ENCODE measurements around the gene COL5A1. TPM values are rescaled to one million over a fixed set of nuclear protein-coding genes. Genes with fewer than 3 reads are reported as not detected.

The COL5A1 gene
- total RNA-seq, 1 experiment from 2014 or later = 131 TPM

GRCh38 chr9:134740071-134740470, 98.5 kb downstream of the COL5A1 start:
- no peak for DNase-seq (ENCODE audit: low read depth)

GRCh38 chr9:134741846-134742245, 100.2 kb downstream of the COL5A1 start:
- DNase-seq (ENCODE audit: low read depth) = no peak

DNA sequence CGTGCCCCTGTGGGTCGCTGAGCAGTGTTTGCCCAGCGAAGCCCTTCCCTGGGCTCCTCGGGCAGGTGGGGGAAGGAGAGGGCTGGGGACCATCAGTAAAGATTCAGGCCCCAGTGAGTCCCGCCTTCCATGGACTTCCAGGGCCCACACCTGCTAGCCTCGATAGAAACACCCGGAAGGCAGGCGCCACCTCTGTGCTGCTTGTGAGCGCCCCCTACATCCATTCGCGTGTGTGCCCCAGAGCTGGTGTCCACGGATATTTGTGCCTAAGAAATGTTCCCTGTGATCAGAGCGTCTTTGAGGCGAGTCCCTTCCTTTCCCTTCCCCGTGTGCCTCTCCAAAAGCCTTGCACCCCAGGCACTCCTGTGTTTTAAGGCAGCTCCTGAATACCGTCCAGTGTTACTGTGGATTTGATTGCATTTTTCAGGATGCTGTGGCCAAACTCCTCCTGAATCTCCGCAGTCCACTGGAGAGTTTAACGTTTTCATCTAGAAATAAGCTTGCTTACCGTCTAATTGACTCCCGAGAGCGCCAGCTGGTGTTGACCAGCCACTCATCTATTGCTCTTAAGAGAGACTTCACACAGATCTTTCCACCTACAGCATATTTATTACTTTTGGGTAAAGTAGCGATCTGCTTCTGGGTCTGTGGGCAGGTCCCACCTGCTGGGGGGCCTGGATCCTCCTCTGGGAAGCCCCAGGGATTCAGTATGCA, 101.4 kb downstream of the COL5A1 start:
- no peak for DNase-seq (ENCODE audit: low read depth)

DNA sequence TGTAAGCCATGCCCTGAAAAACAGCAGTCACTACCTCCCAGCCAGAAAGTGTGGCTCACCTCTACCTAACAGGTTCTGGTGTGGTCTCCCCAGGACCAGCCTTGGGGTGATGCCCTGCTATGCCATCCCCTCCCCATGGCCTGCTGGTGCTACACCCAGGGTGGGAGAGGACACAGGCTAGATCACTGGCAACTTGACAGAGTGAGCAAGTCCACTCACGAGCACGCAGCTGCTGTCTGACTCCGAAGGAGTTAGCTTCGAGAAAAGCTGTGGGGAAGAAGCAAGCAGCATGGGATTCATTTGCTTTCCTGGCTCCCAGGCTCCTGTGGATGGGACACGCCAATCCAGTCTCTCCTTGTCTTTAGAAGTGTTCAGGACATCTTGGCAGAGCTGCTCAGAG, 102.2 kb downstream of the COL5A1 start:
- DNase-seq (ENCODE audit: low read depth) = no peak

- DNase-seq (ENCODE audit: low read depth) = no peak
These were observed 103.0 kb downstream of the COL5A1 start for GRCh38 chr9:134744385-134745295.

GRCh38 chr9:134747951-134748489, 106.4 kb downstream of the COL5A1 start:
- no peak for DNase-seq (ENCODE audit: low read depth)

GRCh38 chr9:134748591-134748990, 107.0 kb downstream of the COL5A1 start:
- no peak for DNase-seq (ENCODE audit: low read depth)

DNA sequence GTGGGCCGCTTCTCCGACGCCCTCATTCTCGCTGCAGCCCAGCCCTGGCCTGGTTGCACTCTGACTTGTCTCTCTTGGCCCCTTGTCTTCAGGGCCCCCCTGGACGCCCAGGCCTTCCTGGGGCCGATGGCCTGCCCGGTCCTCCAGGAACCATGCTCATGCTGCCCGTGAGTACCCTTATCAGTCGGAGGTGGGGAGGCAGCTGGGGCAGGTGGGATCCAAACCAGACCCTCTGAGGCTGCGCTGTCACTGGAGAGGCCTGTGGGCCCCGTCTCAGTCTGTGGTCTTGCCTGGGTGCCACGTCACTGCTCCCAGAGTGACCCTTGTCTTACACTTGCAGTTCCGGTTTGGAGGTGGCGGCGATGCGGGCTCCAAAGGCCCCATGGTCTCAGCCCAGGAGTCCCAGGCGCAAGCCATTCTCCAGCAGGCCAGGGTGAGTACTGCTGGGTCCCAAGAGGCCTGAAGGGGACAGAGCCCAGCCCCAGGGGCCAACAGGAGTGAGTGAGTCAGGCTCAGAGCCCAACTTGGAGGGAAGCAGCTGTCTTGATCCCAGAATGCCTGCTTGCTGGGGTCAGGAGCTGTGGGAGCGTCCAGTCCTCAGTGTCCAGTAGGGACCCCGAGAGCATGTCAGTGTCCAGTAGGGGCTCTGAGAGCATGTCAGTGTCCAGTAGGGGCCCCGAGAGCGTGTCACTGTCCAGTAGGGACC, 109.0 kb downstream of the COL5A1 start:
- no peak for DNase-seq (ENCODE audit: low read depth)

DNA sequence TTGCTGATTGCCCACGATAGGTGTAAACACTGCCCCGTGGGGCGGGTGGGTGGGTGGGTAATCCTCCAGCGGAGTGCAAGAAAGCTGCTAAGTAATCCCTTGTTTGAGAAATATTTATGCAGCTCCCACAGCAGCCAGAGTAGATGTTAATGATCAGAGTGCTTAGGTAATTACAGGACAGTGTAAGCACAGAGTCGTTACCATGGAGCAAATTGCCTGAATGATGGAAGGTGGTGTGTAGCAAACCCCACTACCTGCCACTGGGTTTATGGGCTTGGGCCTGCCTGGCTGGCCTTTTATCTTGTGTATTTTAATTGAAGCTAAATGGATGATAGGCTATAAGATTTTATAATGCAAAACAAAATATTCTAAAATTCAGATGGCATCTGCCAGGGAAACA, 110.0 kb downstream of the COL5A1 start:
- no peak for DNase-seq (ENCODE audit: low read depth)

GRCh38 chr9:134752471-134753168, 111.0 kb downstream of the COL5A1 start:
- no peak for DNase-seq (ENCODE audit: low read depth)

GRCh38 chr9:134753191-134753590, 111.6 kb downstream of the COL5A1 start:
- no peak for DNase-seq (ENCODE audit: low read depth)

DNA sequence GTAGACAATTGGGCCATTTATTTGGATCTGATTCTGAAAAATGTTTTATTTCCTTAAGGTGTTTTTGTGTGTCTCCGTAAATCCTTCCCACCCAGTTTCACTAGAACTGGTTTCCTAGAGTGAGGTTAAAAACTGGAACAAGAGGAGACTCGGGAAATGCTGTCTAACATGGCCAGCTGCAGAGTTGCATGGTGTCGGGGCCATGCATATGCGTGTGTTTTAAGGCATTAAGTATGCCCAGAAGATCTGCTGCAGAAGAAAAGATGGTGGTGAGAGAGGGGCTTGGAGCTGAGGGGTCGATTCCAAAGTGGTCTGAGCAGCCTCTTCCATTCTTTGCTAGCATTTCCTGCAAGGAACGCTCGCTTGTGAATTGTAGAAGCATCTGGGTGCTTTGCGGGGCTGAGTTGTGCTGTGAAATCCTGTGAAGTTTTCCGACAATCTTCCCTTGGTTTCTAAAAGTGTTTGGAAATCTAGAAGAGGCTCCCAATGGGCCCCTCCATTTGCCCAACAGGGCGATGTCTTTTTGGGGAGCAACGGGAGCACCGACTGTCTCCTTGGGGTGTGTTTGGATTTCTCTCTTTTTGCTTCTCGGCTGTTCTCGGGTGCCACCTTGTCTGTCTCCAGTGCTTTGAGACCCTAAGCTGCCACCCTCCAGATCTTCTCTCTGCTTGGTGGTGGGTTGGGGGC, 113.8 kb downstream of the COL5A1 start:
- DNase-seq (ENCODE audit: low read depth) = no peak

DNA sequence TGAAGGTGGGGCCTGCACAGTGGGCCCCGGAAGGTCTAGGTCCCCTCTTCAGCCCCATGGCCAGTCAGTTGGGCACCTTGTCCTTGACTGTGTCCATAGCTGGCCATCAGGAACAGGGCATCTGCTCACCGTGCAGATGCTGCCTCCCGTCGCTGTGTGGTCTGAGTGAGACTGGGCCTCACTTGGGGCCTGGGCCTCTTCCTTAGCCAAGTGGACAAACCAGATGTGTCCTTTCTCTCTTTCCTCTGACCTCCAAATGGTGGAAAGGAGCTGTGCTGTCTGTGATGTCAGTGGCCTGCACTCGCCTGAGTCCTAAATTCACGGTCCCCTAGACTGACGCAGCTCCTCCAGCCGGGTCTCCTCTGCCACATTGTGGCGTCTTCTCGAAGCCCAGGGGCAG, 114.5 kb downstream of the COL5A1 start:
- no peak for DNase-seq (ENCODE audit: low read depth)

GRCh38 chr9:134757216-134757975, 115.8 kb downstream of the COL5A1 start:
- DNase-seq (ENCODE audit: low read depth) = no peak

- DNase-seq (ENCODE audit: low read depth) = no peak
These were observed 117.5 kb downstream of the COL5A1 start for GRCh38 chr9:134758949-134759607.

GRCh38 chr9:134759913-134760312, 118.3 kb downstream of the COL5A1 start:
- DNase-seq (ENCODE audit: low read depth) = no peak

GRCh38 chr9:134760750-134761420, 119.3 kb downstream of the COL5A1 start:
- DNase-seq (ENCODE audit: low read depth) = no peak

DNA sequence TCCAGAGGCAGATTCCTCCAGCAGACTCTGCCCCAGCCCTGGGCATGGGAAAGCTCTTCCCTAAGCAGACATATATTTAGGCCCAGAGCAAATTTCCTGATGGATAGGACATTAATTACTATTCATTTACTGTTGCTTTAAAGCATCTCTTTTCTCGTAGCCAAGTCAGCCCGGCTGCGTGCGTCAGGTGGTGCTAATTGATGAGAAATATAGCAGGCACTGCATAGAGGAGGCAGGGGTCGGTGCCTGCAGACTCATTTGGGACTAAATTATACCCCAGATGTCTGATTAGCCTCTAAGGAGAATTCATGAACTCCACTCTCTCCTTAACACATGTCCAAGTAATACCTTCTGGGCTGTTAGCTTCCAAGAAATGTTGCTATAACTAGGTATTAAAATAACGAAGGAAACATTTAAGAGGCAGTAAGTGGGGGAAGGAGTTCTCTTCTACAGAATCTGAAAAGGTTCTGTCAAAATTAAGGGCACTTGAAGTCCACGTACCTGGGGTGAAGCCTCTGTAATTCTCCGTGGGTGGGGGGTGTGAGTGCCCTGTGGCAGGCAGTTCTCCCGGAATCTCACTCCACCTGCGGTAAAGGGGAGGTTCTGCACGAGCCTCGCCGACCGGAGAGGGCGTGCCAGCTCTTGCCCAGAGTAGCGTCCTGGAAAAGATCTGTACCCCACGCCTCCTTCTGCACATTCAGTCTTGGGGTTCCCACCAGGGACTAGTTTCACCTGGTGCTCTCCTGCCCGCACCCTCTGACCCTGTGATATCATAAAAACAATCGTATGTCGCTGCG, 123.1 kb downstream of the COL5A1 start:
- DNase-seq (ENCODE audit: low read depth) = no peak

All from Daoy (cell line).